ENCODE measurements around the gene CHST15. TPM values are rescaled to one million over a fixed set of nuclear protein-coding genes. Genes with fewer than 3 reads are reported as not detected.

CHST15 gene
- total RNA-seq, 1 experiment from 2014 or later: 17.1 TPM

GRCh38 chr10:124020981-124021815, 72.2 kb downstream of the CHST15 start:
- Histone ChIP-seq H4K20me1 (ENCODE audit: low read length) (no peaks in the 10 kb centered on the region), H2AFZ (ENCODE audit: low read length) (no peak overlapping the region), H3K27ac (ENCODE audit: low read length) (no peak overlapping the region), H3K79me2 (ENCODE audit: low read length) (no peaks in the 10 kb centered on the region), H3K36me3 (ENCODE audit: low read depth, low read length) (no peaks in the 10 kb centered on the region), H3K9ac (ENCODE audit: low read length) (no peak overlapping the region), H3K9me2 (replicated peaks; ENCODE audit: low read length) (no peaks in the 10 kb centered on the region), H3K9me3 (ENCODE audit: low read length) (no peaks in the 10 kb centered on the region), H3K4me3 (ENCODE audit: low read length) (no peak overlapping the region), H3K4me1 (ENCODE audit: insufficient read depth, low read length) (peaks cover 7% of the 10 kb centered on the region), H3K4me2 (ENCODE audit: low read length) (no peak overlapping the region), H3F3A (ENCODE audit: low read length, unreplicated experiment) (no peaks in the 10 kb centered on the region), H3K27me3 (ENCODE audit: low read length) (no peaks in the 10 kb centered on the region)
- POLR2A ChIA-PET (ENCODE audit: unreplicated experiment): no interaction called here
- no TSS peak for BruUV-seq (replicated peaks)
- intact Hi-C loops (cut with micrococcal nuclease): no loop called here
- TF ChIP-seq EZH2phosphoT487 (IDR thresholded peaks at IDR 0.05; ENCODE audit: borderline replicate concordance, low read length) (no peak), CTCF (conservative IDR thresholded peaks at IDR 0.05; ENCODE audit: low read depth, low read length) (no peak), EZH2 (IDR thresholded peaks at IDR 0.05; ENCODE audit: low read length, unreplicated experiment) (no peak)
- DNase-seq (no peak), ATAC-seq (no peak)
- CTCF ChIA-PET: interaction anchor here (0.6 kb wide), 1 partner anchor 804 kb away, joined by 3 read pairs; no protein-coding TSS in a partner anchor

- no peaks in the 10 kb centered on the region for H3K9me3 ChIP-seq (ENCODE audit: low read length)
- H3K9ac ChIP-seq (ENCODE audit: low read length): no peak overlapping the region
- intact Hi-C loops (cut with micrococcal nuclease): no loop called here
- DNase-seq: no peak
- no peaks in the 10 kb centered on the region for H4K20me1 ChIP-seq (ENCODE audit: low read length)
- H3K4me3 ChIP-seq (ENCODE audit: low read length): no peak overlapping the region
- no peak for ATAC-seq
- H3K36me3 ChIP-seq (ENCODE audit: low read depth, low read length): no peaks in the 10 kb centered on the region
- no peaks in the 10 kb centered on the region for H3K27me3 ChIP-seq (ENCODE audit: low read length)
- no peaks in the 10 kb centered on the region for H3K9me2 ChIP-seq (replicated peaks; ENCODE audit: low read length)
- TF ChIP-seq CTCF (conservative IDR thresholded peaks at IDR 0.05; ENCODE audit: low read depth, low read length) (no peak), EZH2 (IDR thresholded peaks at IDR 0.05; ENCODE audit: low read length, unreplicated experiment) (no peak), EZH2phosphoT487 (IDR thresholded peaks at IDR 0.05; ENCODE audit: borderline replicate concordance, low read length) (no peak)
- ChIA-PET CTCF (interaction anchor here (0.6 kb wide), 1 partner anchor 805 kb away, joined by 3 read pairs; no protein-coding TSS in a partner anchor), POLR2A (ENCODE audit: unreplicated experiment) (no interaction called here)
- H3K4me2 ChIP-seq (ENCODE audit: low read length): no peak overlapping the region
- no TSS peak for BruUV-seq (replicated peaks)
- no peaks in the 10 kb centered on the region for H3F3A ChIP-seq (ENCODE audit: low read length, unreplicated experiment)
- peaks cover 3% of the 10 kb centered on the region for H3K4me1 ChIP-seq (ENCODE audit: insufficient read depth, low read length)
- H2AFZ ChIP-seq (ENCODE audit: low read length): no peak overlapping the region
- H3K79me2 ChIP-seq (ENCODE audit: low read length): no peaks in the 10 kb centered on the region
- H3K27ac ChIP-seq (ENCODE audit: low read length): no peak overlapping the region
Observed at GRCh38 chr10:124019886-124020797, 73.3 kb downstream of the CHST15 start.

All from PC-3 (cell line).